Tibial nerve (tissue), 3 donors: ENCODE results near the gene SLC44A5.

Experiments
- CTCF ChIP-seq, 5 experiments: fragments of 200-600 bp in 3 of 5; fragments of 450-650 bp in 2 of 5; sonication (generic) in 3 of 5; IDR thresholded peaks; one replicate each; pipeline ENCODE4 v1.5.1; 2016 to 2019; ENCODE audit warnings: antibody characterized with exemption in 5 of 5, mild to moderate bottlenecking in 3 of 5, moderate library complexity in 2 of 5
- POLR2A ChIP-seq, 2 donors: fragments of 450-650 bp; IDR thresholded peaks; one replicate each; pipeline ENCODE4 v1.6.1; 2017; ENCODE audit warnings: antibody characterized with exemption in 2 of 2, mild to moderate bottlenecking in 2 of 2, moderate library complexity in 2 of 2

DNA sequence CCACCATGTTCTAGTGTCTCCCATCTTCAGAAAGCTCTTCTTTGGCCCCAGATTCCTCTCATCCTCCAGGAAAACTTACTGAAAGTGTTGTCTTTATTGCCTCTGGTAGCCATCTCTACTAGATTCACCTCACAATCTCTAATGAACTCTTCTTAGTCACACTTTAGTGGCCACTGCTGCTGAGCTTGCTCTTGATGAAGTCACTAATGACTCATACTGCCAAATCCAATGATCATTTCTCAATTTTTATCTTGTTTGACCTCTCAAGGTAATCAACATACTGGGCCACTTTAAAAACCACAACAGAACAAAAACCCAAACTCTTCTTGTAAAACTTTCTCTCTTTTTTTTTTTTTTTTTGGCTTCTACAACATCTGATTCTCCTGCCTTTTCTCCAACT is 280.3 kb downstream of the SLC44A5 start:
- TF ChIP-seq POLR2A (IDR thresholded peaks at IDR 0.05) (no peak), CTCF (IDR thresholded peaks at IDR 0.05) (no peak)
